ENCODE measurements around the gene MROH2A.

MROH2A gene

DNA sequence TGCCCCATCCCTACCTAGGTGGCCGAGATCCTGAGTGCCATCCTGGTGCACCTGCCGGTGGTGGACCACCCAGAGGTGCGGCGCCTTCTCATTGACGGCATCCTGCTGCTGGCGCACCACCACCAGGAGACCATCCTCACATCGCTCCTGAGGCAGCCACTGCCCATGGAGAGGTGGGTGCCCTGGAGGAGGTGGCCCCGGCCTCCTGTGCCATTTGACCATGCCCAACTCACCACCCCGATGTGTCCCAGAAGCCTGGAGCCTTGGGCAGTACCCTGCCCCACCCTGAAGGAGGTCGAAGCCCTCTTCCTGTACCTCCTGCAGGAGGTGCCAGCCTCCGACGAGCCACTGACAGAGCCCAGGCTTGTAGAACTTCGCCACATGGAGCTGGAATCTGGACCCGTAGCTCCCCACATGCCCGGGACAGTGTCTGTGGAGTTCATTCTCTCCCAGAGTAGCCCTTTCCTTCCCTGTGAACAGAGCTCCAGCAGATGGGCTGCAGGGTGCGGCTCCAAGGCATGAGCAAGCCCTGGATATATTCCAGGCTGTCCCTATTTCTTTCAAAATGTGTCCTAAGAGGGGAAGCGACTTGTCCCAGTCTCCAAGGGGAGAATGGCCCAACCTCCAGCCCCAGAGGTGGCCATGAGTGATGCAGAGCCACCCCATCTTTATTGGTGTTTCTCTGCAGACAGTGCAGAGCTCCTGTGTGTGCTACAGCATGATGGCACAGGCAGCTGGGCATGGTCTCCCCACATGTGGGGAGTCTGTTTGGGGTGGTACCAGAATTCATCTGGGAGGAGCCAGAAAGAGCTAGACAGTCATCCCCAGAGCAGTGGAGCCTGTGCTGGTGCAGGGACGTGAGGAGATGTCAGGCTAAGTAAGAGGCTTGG, 42.0 kb downstream of the MROH2A start:
- no peak for DNase-seq (ENCODE audit: low read depth)

DNA sequence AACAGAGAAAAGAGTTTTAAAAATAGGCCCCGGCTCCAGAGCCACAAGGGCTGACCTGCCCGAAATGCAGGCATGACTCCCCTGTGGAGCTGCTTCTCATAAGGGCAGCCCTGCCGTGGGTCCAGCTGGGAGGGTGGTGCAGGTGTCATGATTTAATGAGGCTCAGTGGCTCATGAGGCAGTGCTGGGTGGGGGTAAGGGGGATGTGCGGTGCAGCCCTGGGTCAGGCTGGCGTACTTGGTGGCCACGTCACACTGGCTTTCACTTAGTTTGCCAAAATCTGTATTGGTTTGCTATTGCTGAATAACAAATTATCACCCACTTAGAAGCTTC, 42.6 kb downstream of the MROH2A start:
- DNase-seq (ENCODE audit: low read depth), result no peak

DNA sequence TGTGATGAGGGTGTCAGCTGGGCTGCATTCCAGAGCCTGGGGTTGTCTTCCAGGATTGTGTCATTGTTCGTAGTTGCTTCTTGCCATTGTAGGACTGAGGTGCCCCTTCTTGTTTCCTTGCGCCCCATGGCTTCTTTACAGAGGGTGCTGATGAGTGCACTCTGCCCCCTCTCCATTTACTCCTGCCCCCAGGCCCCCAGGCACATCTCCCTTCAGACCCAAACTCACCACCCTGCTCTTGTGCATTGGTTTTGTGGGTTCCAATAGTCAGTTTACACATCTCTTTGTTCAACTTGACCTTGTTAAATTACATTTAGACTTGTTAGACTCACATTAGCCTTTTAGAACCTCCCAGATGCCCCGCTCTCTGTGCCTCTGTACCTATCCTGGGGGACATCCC, 43.1 kb downstream of the MROH2A start:
- no peak for DNase-seq (ENCODE audit: low read depth)

DNA sequence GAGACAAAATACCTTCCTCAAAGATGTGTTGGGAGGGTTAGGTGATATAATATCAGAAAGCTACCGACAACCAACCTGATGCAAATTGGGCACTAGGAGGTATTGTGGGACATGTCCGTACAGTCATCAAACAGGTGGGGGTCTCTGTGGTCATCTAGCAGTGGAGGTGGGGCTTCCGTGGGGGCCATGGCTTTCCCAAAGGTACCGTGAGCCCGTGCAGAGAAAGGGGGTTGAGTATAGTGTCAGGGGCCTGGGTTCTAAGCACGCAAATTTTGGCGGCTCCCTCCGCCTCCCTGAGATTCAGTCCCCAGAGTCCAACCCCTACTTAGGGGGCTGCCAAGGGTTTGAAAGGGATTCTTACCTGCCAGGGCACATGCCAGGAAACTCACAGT, 43.6 kb downstream of the MROH2A start:
- no peak for DNase-seq (ENCODE audit: low read depth)

DNA sequence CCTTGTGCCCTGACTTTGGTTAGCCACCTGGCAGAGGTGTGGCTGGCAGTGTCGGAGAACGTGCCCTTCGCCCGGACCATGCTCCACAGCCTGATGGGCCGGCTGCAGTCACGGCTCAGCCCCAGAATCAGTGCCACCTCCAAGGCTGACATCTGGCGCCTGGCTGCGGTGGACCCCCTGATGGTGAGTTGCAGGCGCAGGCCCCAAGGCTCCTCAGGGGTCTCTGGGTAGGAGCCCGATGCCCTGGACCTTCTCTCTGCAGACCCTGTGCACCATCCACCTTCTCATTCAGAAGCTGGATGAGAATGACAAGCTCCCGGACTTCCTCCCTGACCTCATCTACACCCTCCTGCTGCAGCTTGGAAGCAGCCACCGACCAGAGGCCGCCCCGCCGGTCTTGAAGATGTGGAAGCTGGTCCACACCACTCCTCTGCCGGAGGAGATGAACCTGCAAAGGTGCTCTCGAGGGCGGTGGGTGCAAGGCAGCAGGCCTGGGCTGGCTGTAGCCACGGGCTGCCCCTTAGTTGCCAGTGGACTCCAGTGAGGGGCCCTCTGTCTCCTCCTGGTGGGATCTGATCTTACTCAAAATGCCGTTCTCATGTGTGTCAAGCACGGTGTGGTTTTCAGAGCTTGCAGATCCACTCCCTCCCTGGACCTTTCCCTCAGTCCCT, 44.1 kb downstream of the MROH2A start:
- DNase-seq (ENCODE audit: low read depth), result no peak

DNA sequence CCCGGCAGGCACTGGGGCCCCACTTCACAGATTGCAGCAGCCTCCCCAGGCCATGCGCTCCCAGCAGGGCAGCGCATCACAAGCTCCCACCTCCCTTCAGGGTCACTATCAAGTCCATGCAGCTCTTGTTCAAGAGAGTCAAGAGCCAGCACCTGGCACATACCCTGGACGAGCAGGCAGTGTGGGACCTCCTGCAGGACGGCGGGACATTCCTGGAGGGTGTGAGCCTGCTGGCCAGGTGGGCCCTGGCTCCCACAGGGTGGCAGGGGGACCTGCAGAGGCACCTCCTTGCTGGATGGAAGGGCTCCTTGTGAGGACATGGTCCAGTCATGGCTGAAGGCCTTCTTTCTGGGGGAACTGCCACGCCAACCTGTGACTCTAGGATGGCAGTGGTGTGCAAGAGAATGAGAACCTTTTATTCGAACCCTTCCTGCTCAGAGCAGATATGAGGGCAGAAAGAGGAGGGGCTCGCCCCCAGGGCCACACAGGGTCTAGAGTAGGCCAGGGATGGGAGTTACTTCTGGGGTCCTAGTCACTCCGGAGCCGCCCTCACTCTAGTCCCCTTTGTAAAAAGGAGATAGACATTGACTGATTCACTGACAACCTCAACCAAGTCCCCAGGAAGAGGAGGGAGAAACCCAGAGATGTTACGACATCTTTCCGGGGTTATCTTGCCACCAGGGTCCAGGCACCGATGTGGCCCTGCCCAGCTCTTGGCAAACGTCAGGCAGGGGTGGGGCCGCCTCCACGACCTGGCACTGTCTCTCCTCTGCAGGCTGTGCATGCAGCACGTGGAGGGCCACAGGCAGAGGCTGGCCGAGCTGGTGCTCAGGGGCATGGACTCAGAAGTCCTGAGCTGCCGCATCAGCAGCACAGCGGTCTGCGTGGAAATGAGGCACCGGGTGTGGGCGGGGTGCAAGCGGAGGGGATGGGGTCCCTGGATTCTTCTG, 44.9 kb downstream of the MROH2A start:
- DNase-seq (ENCODE audit: low read depth), result no peak

DNA sequence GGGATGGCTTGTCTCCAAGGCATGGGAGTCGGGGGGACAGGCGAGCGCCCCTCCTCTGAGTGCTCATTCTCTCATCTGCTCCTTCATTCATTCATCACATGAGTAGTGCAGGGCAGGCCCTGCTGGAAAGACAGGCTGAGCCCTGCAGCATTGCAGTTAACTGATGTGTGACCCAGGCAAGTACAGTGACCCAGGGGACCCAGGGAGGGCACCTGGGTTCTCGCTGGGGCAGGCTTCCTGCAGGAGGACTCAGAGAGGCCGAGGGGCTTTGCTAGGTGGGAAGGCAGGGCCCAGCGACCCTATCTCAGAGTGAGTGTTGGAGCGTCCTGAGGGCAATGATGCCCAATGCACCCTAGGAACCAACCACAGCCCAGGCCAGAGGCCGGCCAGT, 45.6 kb downstream of the MROH2A start:
- DNase-seq (ENCODE audit: low read depth), result no peak

DNA sequence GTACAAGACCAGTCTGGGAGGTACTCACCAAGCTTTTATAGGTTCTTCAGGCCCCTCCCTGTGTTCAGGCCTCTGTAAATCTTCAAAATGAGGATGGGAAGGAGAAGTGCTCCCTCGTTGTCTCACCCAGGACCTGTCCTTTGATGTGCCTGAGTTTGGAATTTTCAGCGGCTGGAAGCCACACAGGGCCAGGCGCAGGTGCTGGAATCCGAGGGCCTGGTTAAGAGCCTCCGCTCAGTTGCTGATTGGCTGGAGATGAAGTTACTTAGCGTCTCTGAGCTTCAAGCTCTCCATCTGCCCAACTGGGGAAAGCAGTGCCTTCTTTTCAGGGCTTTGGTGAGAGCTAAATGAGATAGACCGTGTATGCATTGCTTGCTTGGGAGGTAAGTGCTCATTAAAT, 46.2 kb downstream of the MROH2A start:
- no peak for DNase-seq (ENCODE audit: low read depth)

DNA sequence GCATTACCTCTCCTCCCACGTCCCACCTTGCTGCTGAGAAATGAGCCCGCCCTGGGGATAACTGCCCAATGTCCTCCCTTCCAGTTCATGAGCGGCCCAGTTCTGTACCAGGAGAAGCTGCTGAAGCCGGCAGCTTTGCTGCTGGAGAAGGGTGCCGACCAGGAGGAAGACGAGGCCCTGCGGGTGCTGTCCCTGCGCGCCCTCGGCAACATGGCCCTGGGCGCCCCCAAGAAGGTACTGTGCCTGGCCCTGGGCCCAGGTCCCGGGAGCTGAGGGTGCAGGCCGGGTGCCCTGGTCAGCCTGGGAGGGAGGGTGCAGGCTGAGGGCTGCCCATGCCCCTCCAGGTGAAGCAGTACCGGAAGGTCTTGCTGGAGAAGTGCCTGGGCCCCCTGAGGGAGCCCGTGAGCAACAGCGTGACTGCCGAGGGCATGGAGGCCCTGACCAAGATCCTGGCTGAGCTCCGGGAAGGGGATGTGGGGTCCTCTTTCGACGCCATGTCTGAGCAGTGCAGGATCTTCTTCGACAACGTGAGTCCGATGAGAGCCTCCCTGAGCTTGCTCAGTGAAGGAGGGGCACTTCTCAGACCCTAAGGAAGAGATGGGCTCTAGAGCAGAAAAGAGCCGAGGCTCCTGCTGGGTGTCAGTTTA, 50.5 kb downstream of the MROH2A start:
- DNase-seq (ENCODE audit: low read depth), result no peak

DNA sequence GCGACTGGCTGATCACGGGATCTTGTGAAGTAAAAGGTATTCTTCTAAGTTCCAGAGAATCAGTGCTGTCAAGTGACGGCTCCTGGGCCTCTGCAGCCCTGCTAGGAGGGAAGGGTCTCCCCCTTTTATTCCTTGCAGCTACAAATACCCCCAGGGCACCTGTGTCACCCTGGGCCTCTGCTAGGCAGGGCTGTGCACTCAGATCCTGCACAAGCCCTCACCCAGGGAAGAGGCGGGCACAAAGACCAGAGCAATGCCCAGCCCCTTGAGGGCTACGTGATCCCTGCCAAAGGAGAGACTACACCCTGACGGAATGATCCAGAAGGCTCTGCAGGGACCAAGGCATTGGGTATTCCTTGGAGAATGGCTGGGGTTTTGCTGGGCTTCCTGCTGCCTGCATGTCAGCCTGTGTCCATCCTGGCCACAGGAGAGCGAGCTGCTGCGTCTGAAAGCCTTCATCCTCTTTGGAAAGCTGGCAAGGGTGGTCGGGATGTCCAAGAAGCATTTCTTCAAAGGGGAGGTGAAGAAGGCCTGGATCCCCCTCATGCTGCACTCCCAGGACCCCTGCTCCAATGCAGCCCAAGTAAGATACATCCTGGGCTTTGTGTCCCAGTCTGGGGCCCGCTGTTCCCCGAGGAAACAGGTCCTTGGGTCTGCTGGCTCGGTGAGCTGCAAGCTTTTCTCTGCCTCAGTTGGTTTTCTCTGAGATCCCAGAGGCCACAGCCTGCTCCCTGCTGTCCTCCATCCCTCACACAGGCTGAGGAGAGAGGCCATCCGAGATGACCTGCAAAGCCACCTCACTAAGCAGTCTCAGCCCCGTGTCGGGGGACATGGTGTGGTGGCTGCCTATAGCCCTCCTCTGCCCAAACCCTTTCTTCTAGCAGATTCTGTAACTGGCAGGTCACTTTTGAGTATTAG, 51.3 kb downstream of the MROH2A start:
- no peak for DNase-seq (ENCODE audit: low read depth)

DNA sequence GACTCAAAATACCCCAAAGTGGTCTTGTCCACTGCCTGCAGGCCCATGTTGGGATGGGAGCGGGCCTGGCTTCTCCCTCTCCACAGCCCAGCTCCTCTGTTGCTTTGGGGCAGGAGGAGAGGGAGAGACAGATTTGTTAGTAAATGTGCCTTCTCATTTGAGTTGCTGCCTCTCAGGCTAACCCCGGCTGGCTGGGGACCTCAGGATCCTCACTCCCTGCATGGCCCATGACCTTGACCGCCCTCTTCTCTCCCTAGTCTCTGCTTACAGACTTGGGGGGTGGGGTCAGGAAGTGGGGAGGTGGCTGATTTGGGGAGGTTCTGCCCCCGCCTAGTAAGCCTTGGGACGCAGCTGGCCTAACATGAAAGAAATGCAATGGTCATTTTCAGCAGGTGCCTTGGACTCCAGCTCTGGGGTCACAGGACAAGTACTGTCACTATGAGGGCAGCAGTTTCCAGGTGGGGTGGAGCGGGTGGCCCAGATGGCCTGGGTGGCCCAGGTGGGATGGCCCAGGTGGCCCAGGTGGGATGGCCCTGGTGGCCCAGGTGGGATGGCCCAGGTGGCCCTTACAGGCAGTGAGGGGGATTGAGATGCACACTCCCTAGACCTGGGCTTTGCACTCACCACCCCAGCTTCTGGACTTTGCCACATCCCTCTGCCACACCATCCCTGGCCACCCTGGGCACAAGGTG, 52.1 kb downstream of the MROH2A start:
- no peak for DNase-seq (ENCODE audit: low read depth)

DNA sequence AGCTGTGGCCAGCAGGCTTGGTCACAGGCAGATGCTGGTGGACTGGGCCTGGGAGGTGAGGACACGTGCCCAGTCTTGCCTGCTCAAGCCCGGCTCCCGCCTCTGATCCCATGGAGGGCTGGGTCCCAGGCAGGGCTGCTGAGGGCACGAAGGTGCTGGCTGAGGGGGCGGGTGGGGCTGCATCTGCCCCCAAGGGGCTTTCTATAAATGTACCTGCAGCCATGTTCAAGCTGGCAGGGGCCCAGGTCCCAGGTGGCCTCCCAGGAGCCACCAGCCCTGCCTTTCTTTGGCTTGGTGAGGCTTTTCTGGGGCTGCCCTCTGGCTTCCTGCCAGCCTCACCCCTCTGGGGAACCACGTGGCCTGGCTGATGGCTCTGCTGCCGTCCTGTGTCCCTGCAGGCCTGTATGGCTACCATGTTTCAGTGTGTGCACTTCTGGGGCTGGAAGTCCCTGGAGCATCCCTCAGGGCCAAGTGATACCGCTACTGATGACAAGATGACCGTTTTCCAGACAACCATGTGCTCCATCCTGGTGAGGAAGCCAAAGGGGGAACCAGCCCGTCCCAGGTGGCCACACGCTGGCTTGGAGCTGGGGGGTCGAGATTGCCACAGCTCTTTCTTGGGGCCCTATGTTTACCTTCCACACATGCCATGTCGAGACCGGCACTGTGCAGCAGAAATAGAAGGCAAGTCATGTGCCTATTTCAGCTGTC, 53.0 kb downstream of the MROH2A start:
- DNase-seq (ENCODE audit: low read depth), result no peak

DNA sequence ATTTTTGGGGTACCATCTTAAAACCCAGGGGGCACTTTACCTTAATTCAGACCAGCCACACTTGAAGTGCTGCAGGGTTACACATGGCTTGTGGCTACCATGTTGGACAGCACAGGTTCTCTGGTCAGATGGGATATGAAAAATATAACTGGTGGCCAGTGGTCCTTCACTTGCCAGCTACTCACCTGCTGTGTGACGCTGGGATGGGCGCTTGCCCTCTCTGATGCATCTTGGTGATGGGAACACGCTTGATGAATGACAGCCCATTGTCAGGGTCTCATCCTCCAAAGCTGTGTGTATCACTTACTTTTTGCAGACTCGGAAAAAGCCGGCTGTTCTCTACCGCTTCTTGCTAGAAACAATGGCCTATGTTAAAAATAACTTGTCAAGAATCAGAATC, 53.7 kb downstream of the MROH2A start:
- no peak for DNase-seq (ENCODE audit: low read depth)

DNA sequence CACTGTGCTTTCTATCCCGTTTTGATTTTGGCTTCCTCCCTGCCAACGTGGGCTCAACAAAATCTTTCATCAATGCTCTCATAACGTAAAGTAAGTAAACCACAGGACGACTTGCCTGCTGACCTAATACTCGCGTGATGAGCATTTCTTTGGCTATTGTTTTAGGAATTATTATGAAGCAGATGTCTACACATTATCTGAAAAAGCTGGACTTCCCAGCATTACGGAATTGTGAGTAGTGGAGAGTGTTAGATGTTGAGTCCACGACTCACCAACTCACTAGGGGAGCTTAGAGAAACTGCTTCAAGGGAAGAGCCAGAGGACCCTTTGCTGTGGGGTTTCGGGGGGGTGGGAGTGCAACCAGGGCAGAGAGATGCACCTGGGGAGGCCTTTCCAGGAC, 54.3 kb downstream of the MROH2A start:
- DNase-seq (ENCODE audit: low read depth), result no peak

DNA sequence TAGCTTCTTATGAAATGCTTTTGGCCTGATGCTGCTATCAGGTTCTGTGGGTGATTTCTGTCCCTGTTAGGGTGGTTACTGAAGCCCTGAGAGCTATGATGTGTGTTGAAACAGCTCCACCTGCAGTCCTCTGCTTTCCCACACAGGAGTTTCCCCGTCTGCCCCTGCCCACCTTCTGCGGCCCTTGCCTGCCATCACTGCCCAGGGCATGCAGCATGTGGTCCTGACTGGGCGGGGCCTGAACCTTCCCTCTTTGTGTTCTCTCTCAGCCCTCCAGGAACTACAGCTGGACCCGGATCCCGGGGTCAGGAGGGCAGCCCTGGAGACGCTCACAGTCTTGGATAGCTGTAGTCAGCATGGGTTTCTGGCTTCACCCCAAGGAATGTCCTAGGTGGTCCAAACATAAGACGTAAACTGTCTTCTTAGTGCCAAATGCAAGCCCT, 54.8 kb downstream of the MROH2A start:
- no peak for DNase-seq (ENCODE audit: low read depth)

DNA sequence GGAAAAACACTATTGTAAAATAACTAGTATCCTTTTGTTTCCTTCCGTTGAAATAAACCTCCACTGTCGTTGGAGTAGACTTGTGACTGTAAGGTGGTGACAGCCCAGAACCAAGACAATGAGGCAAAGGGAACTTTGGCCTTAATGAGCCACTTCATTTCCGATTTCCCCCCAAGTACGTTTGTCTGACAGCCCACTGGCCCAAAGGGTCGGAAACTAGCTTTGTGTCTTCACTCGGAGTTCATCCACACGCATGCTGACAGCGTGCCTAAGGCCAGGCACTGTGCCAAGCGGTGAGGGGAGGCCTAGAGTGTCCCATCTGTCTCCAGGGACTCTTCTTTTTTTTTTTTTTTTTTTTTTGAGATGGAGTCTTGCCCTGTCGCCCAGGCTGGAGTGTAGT, 55.2 kb downstream of the MROH2A start:
- DNase-seq (ENCODE audit: low read depth), result no peak

DNA sequence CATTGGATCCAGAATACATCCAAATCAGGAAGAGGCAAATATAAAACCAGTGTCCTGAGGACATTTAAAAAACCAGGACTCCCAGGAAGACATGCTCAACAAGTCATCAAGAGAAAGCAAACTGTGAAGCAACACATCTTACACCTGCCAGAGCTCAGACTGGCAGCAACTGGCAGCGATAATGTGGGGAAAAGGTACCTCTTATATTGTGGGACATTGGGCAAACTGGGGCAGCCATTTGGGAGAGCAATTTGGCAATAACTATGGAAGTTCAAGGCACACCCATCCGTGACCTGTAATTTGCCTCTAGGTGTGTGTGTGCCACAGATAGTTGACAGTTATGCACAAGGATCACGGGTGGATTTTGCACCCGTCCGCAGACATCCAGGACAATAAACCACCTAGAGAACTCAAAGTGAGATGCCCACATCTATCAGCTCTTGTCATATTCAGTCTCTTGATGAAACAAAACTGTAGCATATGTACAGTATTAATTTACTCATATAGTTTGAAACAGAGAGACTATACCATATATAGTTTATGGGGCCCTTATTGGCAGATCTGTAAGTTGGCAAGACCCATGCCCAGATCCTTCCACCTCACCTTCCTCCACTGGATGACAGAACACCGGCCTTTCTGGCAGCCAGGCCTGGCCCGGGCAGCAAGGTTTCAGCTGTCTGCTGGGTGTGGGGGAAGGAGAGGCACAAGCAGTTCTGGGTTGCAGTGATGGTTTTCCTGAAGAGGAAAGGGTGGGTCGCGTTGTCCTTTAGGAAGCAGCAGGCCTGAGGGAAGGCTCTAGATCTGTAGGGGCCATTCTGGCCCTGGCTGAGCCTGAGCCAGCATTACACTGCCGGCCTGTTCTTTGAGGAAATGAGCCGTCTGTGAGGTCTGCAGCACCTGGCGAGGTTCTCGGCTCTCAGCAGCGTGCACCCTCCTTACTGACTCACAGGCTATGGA, 57.4 kb downstream of the MROH2A start:
- no peak for DNase-seq (ENCODE audit: low read depth)

DNA sequence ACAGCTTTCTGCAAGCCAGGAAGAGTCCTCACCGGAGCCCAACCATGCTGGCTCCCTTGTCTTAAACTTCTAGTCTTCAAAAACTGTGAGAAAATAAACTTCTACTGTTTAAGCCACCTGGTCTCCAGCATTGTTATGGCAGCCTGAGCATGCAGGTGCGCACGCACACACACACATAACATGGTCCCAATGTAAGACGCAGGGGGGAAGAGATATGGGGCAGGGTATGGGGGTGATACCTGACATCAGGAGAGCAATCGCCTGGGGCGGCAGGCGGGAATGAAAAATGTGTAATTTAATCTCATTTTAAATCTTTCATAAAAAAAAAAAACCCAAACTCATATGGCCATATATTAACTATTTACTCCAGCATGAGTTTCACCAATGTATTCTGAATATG, 58.2 kb downstream of the MROH2A start:
- DNase-seq (ENCODE audit: low read depth), result no peak
